ENCODE measurements around the gene HINT2. TPM values are rescaled to one million over a fixed set of nuclear protein-coding genes. Genes with fewer than 3 reads are reported as not detected.
A peak's percentile ranks its signal among the peaks of the same experiment; 100 is the strongest.

Gene HINT2
- total RNA-seq (2021) = 51.5 and 68.9 TPM in 2 replicates
- percentile 56 among the genes with signal in this experiment for Bru-seq, nascent RNA
- percentile 67 among the genes with signal in this experiment for BruChase-seq, experiment 1, labeled RNA remaining after a 2-hour chase
- percentile 78 among the genes with signal in this experiment for BruChase-seq, experiment 2, labeled RNA remaining after a 6-hour chase
- long read RNA-seq, transcript HINT2-201 (5 exons, 628 nt) = major isoform, 65 of 97 reads
- long read RNA-seq, partial matches to known transcripts = 19 of 97 reads
- long read RNA-seq, other reads (novel, unspliced or antisense) = 5 of 97 reads

GRCh38 chr9:35814841-35815543 lies at the start of gene HINT2:
Gene HINT2, minus strand, starts transcription at chr9:35815042. Its CDS starts 63 bp downstream, at chr9:35814979.
- intact Hi-C loops (cut with micrococcal nuclease; ENCODE audit: unreplicated experiment) = loop anchor here (5.0 to 10.0 kb wide), 4 partner anchors 58 to 210 kb away; partner anchors contain the start of genes CCDC107, CREB3, RMRP and TESK1

GRCh38 chr9:35863583-35863982 lies 48.7 kb upstream of the HINT2 start:
- H3K9me3 ChIP-seq (ENCODE audit: low read depth, low read length, poor library complexity, severe bottlenecking) = no peaks in the 10 kb centered on the region
- H3K4me1 ChIP-seq (ENCODE audit: insufficient read depth, low read length, poor library complexity, severe bottlenecking) = peaks cover 2% of the 10 kb centered on the region
- H3K4me3 ChIP-seq (ENCODE audit: low read depth, low read length, poor library complexity, severe bottlenecking) = no peak overlapping the region
- no TSS peak for BruUV-seq (replicated peaks)
- H3K27me3 ChIP-seq (replicated peaks; ENCODE audit: insufficient read depth, low read depth, low read length, poor library complexity) = no peaks in the 10 kb centered on the region
- no peak for TF ChIP-seq EZH2 (IDR thresholded peaks at IDR 0.05; ENCODE audit: borderline replicate concordance, low read depth, low read length, poor library complexity, severe bottlenecking)
- TF ChIP-seq CTCF (conservative IDR thresholded peaks at IDR 0.05; ENCODE audit: low read depth, low read length) = no peak
- POLR2A ChIA-PET (ENCODE audit: low non-redundant PET) = no interaction called here
- H3K27ac ChIP-seq (ENCODE audit: low read depth, low read length, poor library complexity, severe bottlenecking) = no peak overlapping the region
- DNase-seq (ENCODE audit: low spot score) = no peak
- intact Hi-C loops (cut with micrococcal nuclease; ENCODE audit: unreplicated experiment) = no loop called here
- no peaks in the 10 kb centered on the region for H3K36me3 ChIP-seq (ENCODE audit: insufficient read depth, low read length, poor library complexity, severe bottlenecking)
- CTCF ChIA-PET = no interaction called here

More at GRCh38 chr9:35814841-35815543, at the start of gene HINT2:
- ChIA-PET POLR2A (ENCODE audit: low non-redundant PET) (no interaction called here), CTCF (interaction anchor here (1.4 kb wide), 1 partner anchor 25 kb away, joined by 7 read pairs; no protein-coding TSS in a partner anchor)
- BruUV-seq (replicated peaks) = no TSS peak
- H3K27ac ChIP-seq (ENCODE audit: low read depth, low read length, poor library complexity, severe bottlenecking) = peak within 1 kb of the TSS; percentile 90
- H3K36me3 ChIP-seq (ENCODE audit: insufficient read depth, low read length, poor library complexity, severe bottlenecking) = no peaks in the 10 kb centered on the region
- no peaks in the 10 kb centered on the region for H3K27me3 ChIP-seq (replicated peaks; ENCODE audit: insufficient read depth, low read depth, low read length, poor library complexity)
- no peaks in the 10 kb centered on the region for H3K9me3 ChIP-seq (ENCODE audit: low read depth, low read length, poor library complexity, severe bottlenecking)
- TF ChIP-seq EZH2 (IDR thresholded peaks at IDR 0.05; ENCODE audit: borderline replicate concordance, low read depth, low read length, poor library complexity, severe bottlenecking) = no peak
- TF ChIP-seq CTCF (conservative IDR thresholded peaks at IDR 0.05; ENCODE audit: low read depth, low read length) = no peak
- DNase-seq (ENCODE audit: low spot score) = peak; percentile 99
- peak within 1 kb of the TSS; percentile 75 for H3K4me3 ChIP-seq (ENCODE audit: low read depth, low read length, poor library complexity, severe bottlenecking)
- peaks cover 13% of the 10 kb centered on the region for H3K4me1 ChIP-seq (ENCODE audit: insufficient read depth, low read length, poor library complexity, severe bottlenecking)

- intact Hi-C loops (cut with micrococcal nuclease; ENCODE audit: unreplicated experiment) = no loop called here
Measured at GRCh38 chr9:35862328-35862727, 47.5 kb upstream of the HINT2 start.

More at GRCh38 chr9:35862328-35862727, 47.5 kb upstream of the HINT2 start:
- Histone ChIP-seq H3K4me1 (ENCODE audit: insufficient read depth, low read length, poor library complexity, severe bottlenecking) (no peaks in the 10 kb centered on the region), H3K27me3 (replicated peaks; ENCODE audit: insufficient read depth, low read depth, low read length, poor library complexity) (no peaks in the 10 kb centered on the region), H3K27ac (ENCODE audit: low read depth, low read length, poor library complexity, severe bottlenecking) (no peak overlapping the region), H3K4me3 (ENCODE audit: low read depth, low read length, poor library complexity, severe bottlenecking) (no peak overlapping the region), H3K36me3 (ENCODE audit: insufficient read depth, low read length, poor library complexity, severe bottlenecking) (no peaks in the 10 kb centered on the region), H3K9me3 (ENCODE audit: low read depth, low read length, poor library complexity, severe bottlenecking) (no peaks in the 10 kb centered on the region)
- ChIA-PET CTCF (no interaction called here), POLR2A (ENCODE audit: low non-redundant PET) (no interaction called here)
- BruUV-seq (replicated peaks) = no TSS peak
- TF ChIP-seq CTCF (conservative IDR thresholded peaks at IDR 0.05; ENCODE audit: low read depth, low read length) (no peak), EZH2 (IDR thresholded peaks at IDR 0.05; ENCODE audit: borderline replicate concordance, low read depth, low read length, poor library complexity, severe bottlenecking) (no peak)
- no peak for DNase-seq (ENCODE audit: low spot score)

All from A673 (cell line).